Activated CD8-positive, alpha-beta T cell treated with anti-CD3 and anti-CD28 coated beads for 36 hours (primary cell): ENCODE measurements around the gene HNRNPUL1. TPM values are rescaled to one million over a fixed set of nuclear protein-coding genes. Genes with fewer than 3 reads are reported as not detected.

Experiments used
- ATAC-seq: fragments of 200-7000 bp; cut with Tn5 transposase; one replicate; pipeline ENCODE4 v1.10.0; 2021; ENCODE audit warnings: mild to moderate bottlenecking, moderate library complexity
- CTCF ChIA-PET: fragments of 350-600 bp; sonication (Branson Sonifier 250); formaldehyde crosslinking; loops from one replicate; lab custom pipeline; 2021; ENCODE audit warnings: antibody characterized with exemption; lab: Charles Lee
- POLR2A ChIA-PET: fragments of 350-600 bp; sonication (Branson Sonifier 250); formaldehyde crosslinking; loops from one replicate; lab custom pipeline; 2021; ENCODE audit warnings: antibody characterized with exemption; lab: Charles Lee
- DNase-seq: peaks from one replicate; pipeline ENCODE4 v3.0.0-alpha.2; 2020
- H3K27ac Mint-ChIP-seq: one replicate; pipeline ENCODE4 v1.8.0; 2021; ENCODE audit warnings: mild to moderate bottlenecking, mixed read lengths
- H3K27me3 Mint-ChIP-seq: one replicate; pipeline ENCODE4 v1.8.0; 2021; ENCODE audit warnings: mixed read lengths
- H3K36me3 Mint-ChIP-seq: one replicate; pipeline ENCODE4 v1.8.0; 2021; ENCODE audit warnings: low read depth, mixed read lengths
- H3K4me1 Mint-ChIP-seq: one replicate; pipeline ENCODE4 v1.8.0; 2021; ENCODE audit warnings: low read depth, mixed read lengths
- H3K4me3 Mint-ChIP-seq: one replicate; pipeline ENCODE4 v1.8.0; 2021; ENCODE audit warnings: mild to moderate bottlenecking, moderate library complexity, mixed read lengths
- H3K9me3 Mint-ChIP-seq: one replicate; pipeline ENCODE4 v1.8.0; 2021; ENCODE audit warnings: mixed read lengths
- intact Hi-C: fragments of 100-400 bp; cut with micrococcal nuclease; formaldehyde crosslinking; loops from one replicate; pipeline ENCODE4 v1.10.0; 2022
- total RNA-seq, 2 experiments: library from RNA; stranded (reverse); gene quantifications; one replicate each; pipeline ENCODE4 v1.2.3, GENCODE V29; 2021
- TF ChIP-seq, protein P1 (sequence below): fragments of 200-600 bp; IDR thresholded peaks from one replicate; pipeline ENCODE4 v1.8.0; 2022; ENCODE audit warnings: antibody characterized with exemption, mild to moderate bottlenecking

HNRNPUL1 gene
- total RNA-seq, 2 experiments from 2014 or later, result 257 to 259 TPM

DNA sequence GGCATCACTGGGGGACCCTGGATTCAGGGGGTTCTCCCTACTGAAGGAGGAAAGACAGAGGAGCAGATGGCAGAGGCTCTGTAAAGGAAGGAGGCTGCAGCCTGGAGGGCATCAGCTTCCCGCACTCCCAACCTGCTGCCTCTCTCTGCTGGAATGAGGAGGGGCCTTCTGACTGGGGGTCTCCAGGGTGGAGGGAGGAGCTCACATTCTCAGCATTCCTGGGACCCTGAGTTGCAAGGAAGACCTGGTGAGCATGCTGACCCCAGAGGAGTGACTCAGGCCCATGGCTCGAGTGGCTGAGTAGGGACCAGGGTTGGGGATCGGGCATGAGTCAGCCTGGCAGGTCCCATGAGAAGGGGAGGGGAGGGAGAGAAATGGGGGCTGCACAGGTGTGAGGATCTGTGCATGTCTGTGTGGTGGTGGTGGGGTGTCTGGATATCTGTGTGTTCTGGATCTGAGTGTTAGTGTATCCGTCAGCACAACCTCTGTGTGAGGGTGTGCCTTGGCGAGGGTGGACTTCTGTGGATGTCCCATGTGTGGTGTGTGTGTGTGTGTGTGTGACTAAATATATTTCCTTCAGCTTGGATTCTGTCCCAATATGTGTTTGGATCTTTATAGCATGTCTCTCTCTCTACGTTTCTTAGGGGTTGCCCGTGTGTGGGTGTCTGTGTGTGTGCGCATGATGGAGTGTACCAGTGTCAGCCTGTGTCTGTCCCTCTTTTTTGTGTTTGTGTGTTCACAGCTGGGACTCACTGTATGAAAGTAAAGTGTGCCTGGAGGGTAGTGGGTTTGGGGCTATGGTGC is 40.5 kb upstream of the HNRNPUL1 start:
- intact Hi-C loops, result no loop called here
- Mint-ChIP-seq H3K27ac (no peak overlapping the region), H3K27me3 (peaks cover 31% of the 10 kb centered on the region), H3K36me3 (no peaks in the 10 kb centered on the region), H3K4me3 (no peak overlapping the region), H3K9me3 (no peaks in the 10 kb centered on the region), H3K4me1 (peaks cover 34% of the 10 kb centered on the region)
- POLR2A ChIA-PET, result interaction anchor here (0.5 kb wide), 1 partner anchor 827 kb away, joined by 3 read pairs; no protein-coding TSS in a partner anchor
- TF ChIP-seq, protein P1, sequence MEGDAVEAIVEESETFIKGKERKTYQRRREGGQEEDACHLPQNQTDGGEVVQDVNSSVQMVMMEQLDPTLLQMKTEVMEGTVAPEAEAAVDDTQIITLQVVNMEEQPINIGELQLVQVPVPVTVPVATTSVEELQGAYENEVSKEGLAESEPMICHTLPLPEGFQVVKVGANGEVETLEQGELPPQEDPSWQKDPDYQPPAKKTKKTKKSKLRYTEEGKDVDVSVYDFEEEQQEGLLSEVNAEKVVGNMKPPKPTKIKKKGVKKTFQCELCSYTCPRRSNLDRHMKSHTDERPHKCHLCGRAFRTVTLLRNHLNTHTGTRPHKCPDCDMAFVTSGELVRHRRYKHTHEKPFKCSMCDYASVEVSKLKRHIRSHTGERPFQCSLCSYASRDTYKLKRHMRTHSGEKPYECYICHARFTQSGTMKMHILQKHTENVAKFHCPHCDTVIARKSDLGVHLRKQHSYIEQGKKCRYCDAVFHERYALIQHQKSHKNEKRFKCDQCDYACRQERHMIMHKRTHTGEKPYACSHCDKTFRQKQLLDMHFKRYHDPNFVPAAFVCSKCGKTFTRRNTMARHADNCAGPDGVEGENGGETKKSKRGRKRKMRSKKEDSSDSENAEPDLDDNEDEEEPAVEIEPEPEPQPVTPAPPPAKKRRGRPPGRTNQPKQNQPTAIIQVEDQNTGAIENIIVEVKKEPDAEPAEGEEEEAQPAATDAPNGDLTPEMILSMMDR, result no peak
- peak; percentile 4 for ATAC-seq
- CTCF ChIA-PET, result interaction anchor here (0.7 to 1.2 kb wide), 3 partner anchors 18 to 39 kb away, joined by 3 to 4 read pairs (median 3); no protein-coding TSS in a partner anchor
- DNase-seq, result peak; percentile 33

DNA sequence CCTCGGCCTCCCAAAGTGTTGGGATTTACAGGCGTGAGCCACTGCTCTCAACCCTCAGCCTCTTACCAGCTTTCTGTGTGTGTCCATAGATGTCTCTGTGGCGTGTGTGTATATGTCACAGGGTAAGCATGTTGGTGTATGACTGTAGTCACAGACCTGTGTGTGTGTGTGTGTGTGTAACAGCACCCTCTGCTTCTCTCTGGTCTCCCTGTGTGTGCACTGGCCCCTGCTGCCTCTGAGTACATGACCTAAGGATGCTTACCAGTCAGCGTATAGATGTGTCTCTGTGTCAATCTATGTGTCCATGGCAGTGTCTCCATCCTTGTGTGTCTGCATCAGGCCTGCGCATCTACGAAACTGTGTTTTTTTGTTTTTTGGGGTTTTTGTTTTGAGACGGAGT is 39.5 kb upstream of the HNRNPUL1 start:
- no peaks in the 10 kb centered on the region for H3K9me3 Mint-ChIP-seq
- POLR2A ChIA-PET, result interaction anchor here (1.2 kb wide), 1 partner anchor 80 kb away, joined by 3 read pairs; no protein-coding TSS in a partner anchor
- H3K36me3 Mint-ChIP-seq, result no peaks in the 10 kb centered on the region
- CTCF ChIA-PET, result interaction anchor here (0.8 to 1.2 kb wide), 2 partner anchors 19 to 38 kb away, joined by 3 to 4 read pairs; no protein-coding TSS in a partner anchor
- intact Hi-C loops, result loop anchor here (5.0 kb wide), 1 partner anchor 38 kb away; the partner anchor contains the start of gene HNRNPUL1
- peaks cover 26% of the 10 kb centered on the region for H3K27me3 Mint-ChIP-seq
- no peak overlapping the region for H3K4me3 Mint-ChIP-seq
- no peak overlapping the region for H3K27ac Mint-ChIP-seq
- TF ChIP-seq, protein P1, result no peak
- H3K4me1 Mint-ChIP-seq, result peaks cover 34% of the 10 kb centered on the region
- no peak for ATAC-seq
- DNase-seq, result no peak

DNA sequence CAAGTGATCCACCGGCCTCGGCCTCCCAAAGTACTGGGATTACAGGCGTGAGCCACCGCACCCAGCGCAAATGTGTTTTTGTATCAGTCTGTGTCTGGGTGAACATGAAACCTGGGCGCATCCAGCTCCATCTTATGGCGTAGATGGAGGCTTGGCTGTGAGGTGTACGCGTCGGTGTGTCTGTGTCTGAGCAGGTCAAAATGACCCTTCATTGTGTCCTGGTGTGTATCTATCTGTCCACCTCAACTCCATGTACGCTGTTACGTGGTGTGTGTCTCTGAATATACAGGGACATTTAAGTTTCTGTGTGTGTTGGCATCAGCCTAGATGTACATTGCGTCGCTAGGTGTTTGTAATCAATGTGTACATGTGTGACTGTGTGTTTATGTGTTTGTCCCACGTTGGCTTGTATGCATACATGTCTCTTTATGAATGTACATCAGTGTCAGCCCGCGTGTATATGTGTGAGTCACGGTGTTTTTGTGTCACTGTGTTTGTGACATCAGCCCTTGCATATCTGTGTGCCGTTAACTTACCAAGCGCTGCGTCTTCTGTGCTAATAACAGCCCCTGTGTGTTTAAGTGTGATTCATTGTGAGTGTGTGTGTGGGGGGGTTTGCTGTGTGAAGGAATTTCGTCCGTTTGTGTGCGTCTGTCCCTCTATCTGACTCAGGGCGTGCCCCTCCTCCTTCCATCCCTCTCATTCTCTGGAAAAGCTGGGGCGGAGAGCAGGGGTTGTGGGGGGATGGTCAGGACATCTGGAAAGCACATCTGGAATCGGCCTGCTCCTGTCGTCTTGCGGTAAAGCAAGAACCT is 38.7 kb upstream of the HNRNPUL1 start:
- intact Hi-C loops, result loop anchor here (5.0 kb wide), 1 partner anchor 37 kb away; the partner anchor contains the start of gene HNRNPUL1
- CTCF ChIA-PET, result no interaction called here
- ATAC-seq, result peak; percentile 80

DNA sequence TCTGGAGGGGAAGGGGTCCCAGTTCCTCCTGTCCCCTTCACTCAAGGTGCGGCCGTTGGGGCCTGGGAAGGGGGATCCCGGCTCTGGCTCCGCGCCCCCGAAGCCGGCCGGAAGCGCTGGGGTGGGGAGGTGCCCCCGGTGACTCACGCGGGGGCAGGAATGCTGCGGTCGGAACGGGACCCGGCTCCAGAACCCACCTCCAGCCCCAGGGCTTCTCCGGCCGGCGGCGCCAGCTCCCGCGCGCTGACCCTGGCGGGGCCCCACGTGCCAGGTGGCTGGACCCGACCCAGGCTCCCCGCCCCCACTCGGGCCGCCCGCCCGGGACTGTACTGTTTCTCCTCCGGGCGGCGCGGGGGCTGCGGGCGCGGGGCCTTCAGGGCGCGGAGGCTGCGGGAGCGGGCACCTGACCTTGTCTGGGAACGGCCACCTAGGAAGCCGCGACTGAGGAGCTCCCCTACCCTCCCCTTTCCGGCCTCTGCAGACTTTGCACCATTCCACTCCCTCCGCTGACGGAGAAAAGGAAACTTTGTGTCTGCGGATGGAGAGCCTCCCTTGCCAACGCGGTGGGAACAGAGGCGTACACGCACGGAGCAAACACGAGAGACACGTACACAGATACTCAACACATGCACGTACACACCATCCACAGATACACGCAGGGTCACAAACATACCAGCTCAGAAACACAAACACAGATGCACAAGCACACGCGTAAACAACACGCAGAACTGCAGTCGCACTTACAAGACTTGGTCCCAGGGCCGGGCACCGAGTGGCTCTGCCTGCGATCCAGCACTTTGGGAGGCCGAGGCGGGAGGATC is 37.9 kb upstream of the HNRNPUL1 start:
- peak; percentile 54 for DNase-seq
- TF ChIP-seq, protein P1, result no peak
- ChIA-PET POLR2A (interaction anchor here (0.9 to 1.2 kb wide), 3 partner anchors 36 to 38 kb away, joined by 3 to 6 read pairs (median 3); no protein-coding TSS in a partner anchor), CTCF (no interaction called here)
- Mint-ChIP-seq H3K27ac (peak overlapping the region; percentile 91), H3K4me1 (peaks cover 32% of the 10 kb centered on the region), H3K36me3 (no peaks in the 10 kb centered on the region), H3K27me3 (peaks cover 14% of the 10 kb centered on the region), H3K9me3 (no peaks in the 10 kb centered on the region), H3K4me3 (peak overlapping the region; percentile 71)
- intact Hi-C loops, result loop anchor here (5.0 kb wide), 1 partner anchor 36 kb away; the partner anchor contains the start of gene HNRNPUL1
- ATAC-seq, result peak; percentile 25

More for the DNA sequence above, 38.7 kb upstream of the HNRNPUL1 start:
- peak; percentile 80 for DNase-seq
- TF ChIP-seq, protein P1, result no peak
- H3K9me3 Mint-ChIP-seq, result no peaks in the 10 kb centered on the region
- peak overlapping the region; percentile 91 for H3K27ac Mint-ChIP-seq
- no peaks in the 10 kb centered on the region for H3K36me3 Mint-ChIP-seq
- H3K4me1 Mint-ChIP-seq, result peaks cover 32% of the 10 kb centered on the region
- peak overlapping the region; percentile 65 for H3K4me3 Mint-ChIP-seq
- H3K27me3 Mint-ChIP-seq, result peaks cover 20% of the 10 kb centered on the region
- POLR2A ChIA-PET, result interaction anchor here (1.1 to 1.2 kb wide), 3 partner anchors 37 to 79 kb away, joined by 3 to 6 read pairs (median 3); no protein-coding TSS in a partner anchor
